HL-60/S4 treated with retinoic acid at 250 ng/mL for 4 days and 3 days (cell line): ENCODE measurements around the gene CRTC3.
"Not testable (repeated sequence)": the region's sequence is repeated elsewhere in the genome, so short reads cannot be mapped to it uniquely, and the experiment has no call there.

Source experiments
- in situ Hi-C: fragments of 300-500 bp; cut with MboI; formaldehyde crosslinking; loops from 2 replicates; pipeline ENCODE4 v1.7.0; 2022; ENCODE audit warnings: low sequenced_read_pairs

The CRTC3 gene

GRCh38 chr15:90520365-90520764 is 9.4 kb upstream of the CRTC3 start:
- in situ Hi-C loops: no loop called here

- in situ Hi-C loops: no loop called here
Measured at GRCh38 chr15:90523373-90523772, 6.3 kb upstream of the CRTC3 start.

- in situ Hi-C loops: not testable (repeated sequence)
Measured at GRCh38 chr15:90524018-90524803, 5.5 kb upstream of the CRTC3 start.

- in situ Hi-C loops: no loop called here
Measured at GRCh38 chr15:90529011-90529370, 732 bp upstream of the CRTC3 start.

GRCh38 chr15:90530250-90531051 is 728 bp downstream of the CRTC3 start:
- in situ Hi-C loops: no loop called here

GRCh38 chr15:90531147-90531546 is 1.4 kb downstream of the CRTC3 start:
- in situ Hi-C loops: no loop called here

- in situ Hi-C loops: no loop called here
Measured at GRCh38 chr15:90535254-90535653, 5.5 kb downstream of the CRTC3 start.

GRCh38 chr15:90539789-90540188 is 10.1 kb downstream of the CRTC3 start:
- in situ Hi-C loops: no loop called here

GRCh38 chr15:90540768-90541167 is 11.0 kb downstream of the CRTC3 start:
- in situ Hi-C loops: no loop called here

GRCh38 chr15:90545095-90545494 is 15.4 kb downstream of the CRTC3 start:
- in situ Hi-C loops: no loop called here

GRCh38 chr15:90547540-90547939 is 17.8 kb downstream of the CRTC3 start:
- in situ Hi-C loops: no loop called here

- in situ Hi-C loops: no loop called here
Measured at GRCh38 chr15:90550919-90551318, 21.2 kb downstream of the CRTC3 start.

GRCh38 chr15:90552162-90552928 is 22.6 kb downstream of the CRTC3 start:
- in situ Hi-C loops: no loop called here

GRCh38 chr15:90552929-90553211 is 23.1 kb downstream of the CRTC3 start:
- in situ Hi-C loops: no loop called here

GRCh38 chr15:90553248-90553745 is 23.6 kb downstream of the CRTC3 start:
- in situ Hi-C loops: no loop called here

GRCh38 chr15:90557186-90558084 is 27.7 kb downstream of the CRTC3 start:
- in situ Hi-C loops: no loop called here

- in situ Hi-C loops: no loop called here
Measured at GRCh38 chr15:90558171-90558573, 28.4 kb downstream of the CRTC3 start.

GRCh38 chr15:90559119-90559518 is 29.4 kb downstream of the CRTC3 start:
- in situ Hi-C loops: no loop called here

- in situ Hi-C loops: no loop called here
Measured at GRCh38 chr15:90560229-90560776, 30.6 kb downstream of the CRTC3 start.
